Left ventricle myocardium inferior (tissue), 1 donor: ENCODE data around the gene PKHD1. TPM values are rescaled to one million over a fixed set of nuclear protein-coding genes. Genes with fewer than 3 reads are reported as not detected.

Experiments used
- DNase-seq: peaks from one replicate; pipeline ENCODE4 v3.0.0-alpha.2; 2020
- H3K27ac ChIP-seq: fragments of 200-600 bp; replicated peaks from 2 replicates; pipeline ENCODE4 v1.8.0; 2021
- H3K27me3 ChIP-seq: fragments of 200-600 bp; 2 replicates; pipeline ENCODE4 v1.8.0; 2021; ENCODE audit warnings: low read depth
- H3K36me3 ChIP-seq: fragments of 200-600 bp; 2 replicates; pipeline ENCODE4 v1.8.0; 2021
- H3K4me1 ChIP-seq: fragments of 200-600 bp; 2 replicates; pipeline ENCODE4 v1.8.0; 2021
- H3K4me3 ChIP-seq: fragments of 200-600 bp; 2 replicates; pipeline ENCODE4 v1.8.0; 2021; ENCODE audit warnings: mild to moderate bottlenecking, moderate library complexity
- H3K9me3 ChIP-seq: fragments of 200-600 bp; replicated peaks from 2 replicates; pipeline ENCODE4 v1.8.0; 2021
- intact Hi-C: fragments of 100-400 bp; cut with micrococcal nuclease; formaldehyde crosslinking; loops from one replicate; pipeline ENCODE4 v1.11.0; 2022
- total RNA-seq: library from RNA; stranded (reverse); fragmentation: NEBNext Ultra II Directional; extraction: Animal tissue kit (Norgen Biotek cat#: 25700); gene quantifications from one replicate; pipeline ENCODE4 v1.2.1, GENCODE V29; 2021
- TF ChIP-seq, protein P1 (sequence below): fragments of 200-600 bp; IDR thresholded peaks from 2 replicates; pipeline ENCODE4 v1.8.0; 2021; ENCODE audit warnings: antibody characterized with exemption, mild to moderate bottlenecking, borderline replicate concordance
- donor health status: DM: no; HTN: yes; CAD: no; lungs with severe emphysema.

The PKHD1 gene
- total RNA-seq, 1 donor from 2014 or later = not detected

DNA sequence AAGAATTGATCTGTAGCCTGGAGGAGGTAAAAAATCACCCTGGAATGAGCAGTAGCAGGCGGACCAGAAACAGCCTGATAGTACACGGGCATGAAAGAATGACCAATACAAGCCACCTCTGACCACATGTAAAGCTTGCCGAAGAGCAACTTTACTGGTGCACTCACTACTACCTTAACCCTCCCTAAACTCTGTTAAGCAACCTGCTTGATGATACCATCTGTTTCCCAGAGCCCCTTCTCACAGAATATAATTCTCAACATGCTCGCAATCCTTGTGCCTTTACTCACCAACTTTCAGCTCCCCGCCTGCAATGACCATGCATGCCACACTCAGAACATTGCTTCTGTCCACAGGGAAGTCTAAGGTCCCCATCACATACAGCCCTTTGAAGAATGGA, 296.5 kb downstream of the PKHD1 start:
- H3K36me3 ChIP-seq = no peaks in the 10 kb centered on the region
- H3K27ac ChIP-seq = no peak overlapping the region
- H3K9me3 ChIP-seq = peaks cover 8% of the 10 kb centered on the region
- no peak for DNase-seq
- intact Hi-C loops = no loop called here
- H3K27me3 ChIP-seq = no peaks in the 10 kb centered on the region
- H3K4me3 ChIP-seq = no peak overlapping the region
- TF ChIP-seq, protein P1, sequence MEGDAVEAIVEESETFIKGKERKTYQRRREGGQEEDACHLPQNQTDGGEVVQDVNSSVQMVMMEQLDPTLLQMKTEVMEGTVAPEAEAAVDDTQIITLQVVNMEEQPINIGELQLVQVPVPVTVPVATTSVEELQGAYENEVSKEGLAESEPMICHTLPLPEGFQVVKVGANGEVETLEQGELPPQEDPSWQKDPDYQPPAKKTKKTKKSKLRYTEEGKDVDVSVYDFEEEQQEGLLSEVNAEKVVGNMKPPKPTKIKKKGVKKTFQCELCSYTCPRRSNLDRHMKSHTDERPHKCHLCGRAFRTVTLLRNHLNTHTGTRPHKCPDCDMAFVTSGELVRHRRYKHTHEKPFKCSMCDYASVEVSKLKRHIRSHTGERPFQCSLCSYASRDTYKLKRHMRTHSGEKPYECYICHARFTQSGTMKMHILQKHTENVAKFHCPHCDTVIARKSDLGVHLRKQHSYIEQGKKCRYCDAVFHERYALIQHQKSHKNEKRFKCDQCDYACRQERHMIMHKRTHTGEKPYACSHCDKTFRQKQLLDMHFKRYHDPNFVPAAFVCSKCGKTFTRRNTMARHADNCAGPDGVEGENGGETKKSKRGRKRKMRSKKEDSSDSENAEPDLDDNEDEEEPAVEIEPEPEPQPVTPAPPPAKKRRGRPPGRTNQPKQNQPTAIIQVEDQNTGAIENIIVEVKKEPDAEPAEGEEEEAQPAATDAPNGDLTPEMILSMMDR = no peak
- no peaks in the 10 kb centered on the region for H3K4me1 ChIP-seq

DNA sequence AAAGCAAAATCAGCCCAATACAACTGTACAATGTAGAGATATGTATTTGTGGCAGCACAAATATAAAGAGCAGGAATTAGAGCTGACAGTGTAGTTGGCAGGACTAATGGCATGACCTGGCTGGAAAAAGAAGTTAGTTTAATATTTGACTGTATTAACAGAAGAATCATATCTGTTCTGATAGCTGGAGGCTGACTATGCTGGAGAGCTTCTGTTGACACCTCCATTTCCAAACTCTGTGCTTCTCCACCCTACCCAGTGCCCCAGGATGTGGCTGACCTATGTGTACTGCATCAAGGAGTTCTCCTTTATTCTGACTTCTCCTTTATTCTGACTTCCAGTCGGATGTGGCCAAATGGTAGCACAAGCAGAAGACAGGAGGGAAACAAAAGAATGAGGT, 299.3 kb downstream of the PKHD1 start:
- H3K9me3 ChIP-seq = no peaks in the 10 kb centered on the region
- TF ChIP-seq, protein P1 = no peak
- H3K27ac ChIP-seq = no peak overlapping the region
- no peaks in the 10 kb centered on the region for H3K27me3 ChIP-seq
- no peak for DNase-seq
- no peaks in the 10 kb centered on the region for H3K4me1 ChIP-seq
- intact Hi-C loops = no loop called here
- H3K4me3 ChIP-seq = no peak overlapping the region
- H3K36me3 ChIP-seq = no peaks in the 10 kb centered on the region

DNA sequence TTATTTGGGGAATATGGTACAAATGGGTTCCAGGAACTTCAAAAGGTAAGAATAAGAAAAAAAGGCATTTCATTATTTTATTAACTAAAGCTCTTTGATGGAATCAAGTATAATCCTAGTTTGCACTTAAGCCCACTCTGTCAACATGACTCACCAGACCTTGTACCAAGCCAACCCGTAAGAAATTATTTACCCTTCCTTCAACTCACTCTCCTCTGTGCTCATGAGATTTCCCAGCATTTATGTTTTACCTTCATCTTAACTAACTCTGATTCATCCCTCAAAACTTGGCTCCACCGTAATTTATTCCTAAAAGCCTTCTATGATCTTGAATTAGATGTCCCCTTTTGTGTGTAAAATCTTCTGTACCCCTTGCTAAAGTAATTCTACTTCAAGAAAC, 308.7 kb downstream of the PKHD1 start:
- H3K4me3 ChIP-seq = no peak overlapping the region
- H3K27me3 ChIP-seq = no peaks in the 10 kb centered on the region
- H3K9me3 ChIP-seq = no peaks in the 10 kb centered on the region
- H3K4me1 ChIP-seq = no peaks in the 10 kb centered on the region
- no peak for DNase-seq
- no peaks in the 10 kb centered on the region for H3K36me3 ChIP-seq
- no peak overlapping the region for H3K27ac ChIP-seq
- TF ChIP-seq, protein P1 = no peak
- intact Hi-C loops = no loop called here

DNA sequence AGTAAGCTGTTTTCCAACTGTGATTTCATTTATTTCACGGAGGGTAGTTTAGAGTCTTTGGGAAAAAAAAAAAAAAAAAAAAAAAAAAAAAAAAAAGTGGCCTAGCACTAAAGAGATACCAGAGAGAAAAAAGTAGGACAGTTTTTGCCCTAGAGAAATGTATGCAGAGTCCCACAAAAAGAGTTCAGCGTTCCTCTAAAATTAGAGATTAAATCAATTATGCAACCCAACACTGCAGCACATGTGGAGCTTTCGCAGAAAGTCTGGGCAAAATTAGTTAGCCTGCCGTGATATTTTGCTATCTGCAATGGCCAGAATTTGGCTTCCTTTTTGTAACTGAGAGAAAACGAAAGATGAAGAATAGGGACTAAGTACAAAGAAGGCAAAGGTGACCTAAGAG, 309.8 kb downstream of the PKHD1 start:
- Histone ChIP-seq H3K9me3 (no peaks in the 10 kb centered on the region), H3K27me3 (no peaks in the 10 kb centered on the region), H3K36me3 (no peaks in the 10 kb centered on the region), H3K4me1 (no peaks in the 10 kb centered on the region), H3K27ac (no peak overlapping the region), H3K4me3 (no peak overlapping the region)
- TF ChIP-seq, protein P1 = no peak
- DNase-seq = no peak
- intact Hi-C loops = no loop called here

DNA sequence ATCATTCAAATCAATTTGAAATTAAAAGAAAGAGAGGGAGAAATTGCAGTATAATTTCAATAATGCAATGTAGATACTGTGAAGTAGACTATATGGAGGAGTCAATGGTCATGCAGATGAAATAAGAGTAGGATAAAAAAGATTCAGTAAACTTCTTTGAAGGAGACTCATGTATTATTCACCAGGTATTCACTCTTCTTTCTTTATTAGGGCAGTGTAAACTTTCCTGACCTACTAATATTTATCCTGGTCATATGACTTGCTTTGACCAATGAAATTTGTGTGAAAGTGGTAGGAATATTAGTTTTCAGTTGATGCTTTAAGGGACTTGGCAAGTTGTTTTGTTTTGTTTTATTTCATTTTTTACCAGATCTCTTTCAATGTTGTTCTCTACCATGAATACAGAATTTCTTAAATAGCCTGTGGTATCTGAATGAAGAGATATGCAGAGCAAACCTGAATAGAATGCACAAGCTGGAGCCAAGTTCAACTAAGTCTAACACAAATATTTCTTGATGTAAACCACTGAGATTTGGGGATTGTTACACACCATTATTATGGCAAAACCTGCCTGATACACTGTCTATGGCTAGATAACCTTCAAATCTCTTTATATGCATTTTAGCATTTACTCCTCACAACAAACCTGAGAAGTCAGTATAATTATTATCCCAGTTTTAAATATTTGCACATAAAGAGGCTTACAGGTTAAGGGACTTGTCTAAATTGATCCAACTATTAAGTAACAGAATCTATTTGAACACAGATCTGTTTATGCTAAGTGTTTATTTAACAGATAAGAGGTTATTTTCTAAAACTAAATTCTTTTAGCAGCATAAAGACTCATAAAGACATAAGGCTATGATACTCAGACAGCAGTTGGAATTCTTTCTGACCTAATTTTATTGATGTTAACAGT, 311.2 kb downstream of the PKHD1 start:
- Histone ChIP-seq H3K36me3 (no peaks in the 10 kb centered on the region), H3K27me3 (no peaks in the 10 kb centered on the region), H3K4me1 (no peaks in the 10 kb centered on the region), H3K27ac (no peak overlapping the region), H3K4me3 (no peak overlapping the region), H3K9me3 (no peaks in the 10 kb centered on the region)
- TF ChIP-seq, protein P1 = no peak
- DNase-seq = no peak
- intact Hi-C loops = no loop called here
